ENCODE measurements around the gene FBXL19.

FBXL19 gene

GRCh38 chr16:30907064-30907463 is 16.3 kb upstream of the FBXL19 start:
- no peak overlapping the region for H3K27ac ChIP-seq (ENCODE audit: low read depth, low read length)
- peaks cover 12% of the 10 kb centered on the region for H3K4me1 ChIP-seq (ENCODE audit: control insufficient read depth, insufficient read depth, low read length)
- no peak overlapping the region for H3K4me3 ChIP-seq (ENCODE audit: low read depth, low read length)
- H3K27me3 ChIP-seq (ENCODE audit: control insufficient read depth, insufficient read depth, low read length), result no peaks in the 10 kb centered on the region
- no peak overlapping the region for H3K9ac ChIP-seq (ENCODE audit: low read depth, low read length)
- H3K9me3 ChIP-seq (ENCODE audit: control insufficient read depth, insufficient read depth, low read length), result no peaks in the 10 kb centered on the region
- no peaks in the 10 kb centered on the region for H3K36me3 ChIP-seq (ENCODE audit: control insufficient read depth, insufficient read depth, low read length)

GRCh38 chr16:30910427-30911029 is 12.8 kb upstream of the FBXL19 start:
- H3K9ac ChIP-seq (ENCODE audit: low read depth, low read length), result 0 out of 2 replicates have a peak overlapping the region, but pooled peaks have one; percentile 1
- no peaks in the 10 kb centered on the region for H3K27me3 ChIP-seq (ENCODE audit: control insufficient read depth, insufficient read depth, low read length)
- H3K4me1 ChIP-seq (ENCODE audit: control insufficient read depth, insufficient read depth, low read length), result peaks cover 12% of the 10 kb centered on the region
- no peaks in the 10 kb centered on the region for H3K9me3 ChIP-seq (ENCODE audit: control insufficient read depth, insufficient read depth, low read length)
- H3K27ac ChIP-seq (ENCODE audit: low read depth, low read length), result no peak overlapping the region
- H3K4me3 ChIP-seq (ENCODE audit: low read depth, low read length), result no peak overlapping the region
- H3K36me3 ChIP-seq (ENCODE audit: control insufficient read depth, insufficient read depth, low read length), result no peaks in the 10 kb centered on the region

GRCh38 chr16:30912794-30913412 is 10.5 kb upstream of the FBXL19 start:
- no peaks in the 10 kb centered on the region for H3K27me3 ChIP-seq (ENCODE audit: control insufficient read depth, insufficient read depth, low read length)
- no peak overlapping the region for H3K4me3 ChIP-seq (ENCODE audit: low read depth, low read length)
- no peak overlapping the region for H3K27ac ChIP-seq (ENCODE audit: low read depth, low read length)
- H3K9ac ChIP-seq (ENCODE audit: low read depth, low read length), result no peak overlapping the region
- peaks cover 12% of the 10 kb centered on the region for H3K4me1 ChIP-seq (ENCODE audit: control insufficient read depth, insufficient read depth, low read length)
- no peaks in the 10 kb centered on the region for H3K36me3 ChIP-seq (ENCODE audit: control insufficient read depth, insufficient read depth, low read length)
- no peaks in the 10 kb centered on the region for H3K9me3 ChIP-seq (ENCODE audit: control insufficient read depth, insufficient read depth, low read length)

- no peaks in the 10 kb centered on the region for H3K27me3 ChIP-seq (ENCODE audit: control insufficient read depth, insufficient read depth, low read length)
- H3K4me1 ChIP-seq (ENCODE audit: control insufficient read depth, insufficient read depth, low read length), result peaks cover 12% of the 10 kb centered on the region
- H3K9me3 ChIP-seq (ENCODE audit: control insufficient read depth, insufficient read depth, low read length), result no peaks in the 10 kb centered on the region
- no peak overlapping the region for H3K27ac ChIP-seq (ENCODE audit: low read depth, low read length)
- no peaks in the 10 kb centered on the region for H3K36me3 ChIP-seq (ENCODE audit: control insufficient read depth, insufficient read depth, low read length)
- no peak overlapping the region for H3K9ac ChIP-seq (ENCODE audit: low read depth, low read length)
- no peak overlapping the region for H3K4me3 ChIP-seq (ENCODE audit: low read depth, low read length)
Measured at GRCh38 chr16:30914830-30915229, 8.5 kb upstream of the FBXL19 start.

GRCh38 chr16:30918614-30919013 is 4.8 kb upstream of the FBXL19 start:
- Histone ChIP-seq H3K9me3 (ENCODE audit: control insufficient read depth, insufficient read depth, low read length) (no peaks in the 10 kb centered on the region), H3K36me3 (ENCODE audit: control insufficient read depth, insufficient read depth, low read length) (no peaks in the 10 kb centered on the region), H3K4me1 (ENCODE audit: control insufficient read depth, insufficient read depth, low read length) (no peaks in the 10 kb centered on the region), H3K27me3 (ENCODE audit: control insufficient read depth, insufficient read depth, low read length) (no peaks in the 10 kb centered on the region), H3K4me3 (ENCODE audit: low read depth, low read length) (no peak overlapping the region), H3K9ac (ENCODE audit: low read depth, low read length) (no peak overlapping the region), H3K27ac (ENCODE audit: low read depth, low read length) (no peak overlapping the region)

- H3K9me3 ChIP-seq (ENCODE audit: control insufficient read depth, insufficient read depth, low read length), result no peaks in the 10 kb centered on the region
- no peak overlapping the region for H3K9ac ChIP-seq (ENCODE audit: low read depth, low read length)
- no peaks in the 10 kb centered on the region; the same call in 1 of the 2 replicates for H3K4me1 ChIP-seq (ENCODE audit: control insufficient read depth, insufficient read depth, low read length)
- H3K36me3 ChIP-seq (ENCODE audit: control insufficient read depth, insufficient read depth, low read length), result peaks cover 2% of the 10 kb centered on the region; the same call in 1 of the 2 replicates
- H3K27ac ChIP-seq (ENCODE audit: low read depth, low read length), result no peak overlapping the region
- H3K27me3 ChIP-seq (ENCODE audit: control insufficient read depth, insufficient read depth, low read length), result no peaks in the 10 kb centered on the region
- H3K4me3 ChIP-seq (ENCODE audit: low read depth, low read length), result no peak overlapping the region
Measured at GRCh38 chr16:30920891-30921290, 2.5 kb upstream of the FBXL19 start.

GRCh38 chr16:30921459-30921747 is 2.0 kb upstream of the FBXL19 start:
- Histone ChIP-seq H3K9me3 (ENCODE audit: control insufficient read depth, insufficient read depth, low read length) (no peaks in the 10 kb centered on the region), H3K4me3 (ENCODE audit: low read depth, low read length) (peak overlapping the region; percentile 83; the same call in 1 of the 2 replicates), H3K4me1 (ENCODE audit: control insufficient read depth, insufficient read depth, low read length) (no peaks in the 10 kb centered on the region; the same call in 1 of the 2 replicates), H3K27me3 (ENCODE audit: control insufficient read depth, insufficient read depth, low read length) (no peaks in the 10 kb centered on the region), H3K36me3 (ENCODE audit: control insufficient read depth, insufficient read depth, low read length) (peaks cover 7% of the 10 kb centered on the region; the same call in 1 of the 2 replicates), H3K9ac (ENCODE audit: low read depth, low read length) (no peak overlapping the region), H3K27ac (ENCODE audit: low read depth, low read length) (no peak overlapping the region)

GRCh38 chr16:30921748-30922419 is 1.5 kb upstream of the FBXL19 start:
- Histone ChIP-seq H3K9ac (ENCODE audit: low read depth, low read length) (peak overlapping the region; percentile 39), H3K9me3 (ENCODE audit: control insufficient read depth, insufficient read depth, low read length) (no peaks in the 10 kb centered on the region), H3K27me3 (ENCODE audit: control insufficient read depth, insufficient read depth, low read length) (no peaks in the 10 kb centered on the region), H3K4me3 (ENCODE audit: low read depth, low read length) (peak overlapping the region; percentile 83), H3K36me3 (ENCODE audit: control insufficient read depth, insufficient read depth, low read length) (peaks cover 11% of the 10 kb centered on the region), H3K4me1 (ENCODE audit: control insufficient read depth, insufficient read depth, low read length) (no peaks in the 10 kb centered on the region; the same call in 1 of the 2 replicates), H3K27ac (ENCODE audit: low read depth, low read length) (peak overlapping the region; percentile 91)

- H3K27me3 ChIP-seq (ENCODE audit: control insufficient read depth, insufficient read depth, low read length), result no peaks in the 10 kb centered on the region
- no peaks in the 10 kb centered on the region for H3K9me3 ChIP-seq (ENCODE audit: control insufficient read depth, insufficient read depth, low read length)
- H3K9ac ChIP-seq (ENCODE audit: low read depth, low read length), result peak overlapping the region; percentile 87
- peak overlapping the region; percentile 96 for H3K27ac ChIP-seq (ENCODE audit: low read depth, low read length)
- peaks cover 17% of the 10 kb centered on the region for H3K36me3 ChIP-seq (ENCODE audit: control insufficient read depth, insufficient read depth, low read length)
- peak overlapping the region; percentile 83 for H3K4me3 ChIP-seq (ENCODE audit: low read depth, low read length)
- no peaks in the 10 kb centered on the region; the same call in 1 of the 2 replicates for H3K4me1 ChIP-seq (ENCODE audit: control insufficient read depth, insufficient read depth, low read length)
Measured at GRCh38 chr16:30922420-30922959, 882 bp upstream of the FBXL19 start.

GRCh38 chr16:30922960-30923535 is 324 bp upstream of the FBXL19 start:
- peak overlapping the region; percentile 80 for H3K4me3 ChIP-seq (ENCODE audit: low read depth, low read length)
- H3K36me3 ChIP-seq (ENCODE audit: control insufficient read depth, insufficient read depth, low read length), result peaks cover 17% of the 10 kb centered on the region
- H3K4me1 ChIP-seq (ENCODE audit: control insufficient read depth, insufficient read depth, low read length), result no peaks in the 10 kb centered on the region; the same call in 1 of the 2 replicates
- no peaks in the 10 kb centered on the region for H3K27me3 ChIP-seq (ENCODE audit: control insufficient read depth, insufficient read depth, low read length)
- H3K9me3 ChIP-seq (ENCODE audit: control insufficient read depth, insufficient read depth, low read length), result no peaks in the 10 kb centered on the region
- H3K9ac ChIP-seq (ENCODE audit: low read depth, low read length), result peak overlapping the region; percentile 87
- H3K27ac ChIP-seq (ENCODE audit: low read depth, low read length), result peak overlapping the region; percentile 96

Data from HUES48 (cell line).